ENCODE measurements around the gene HMG20B. TPM values are rescaled to one million over a fixed set of nuclear protein-coding genes. Genes with fewer than 3 reads are reported as not detected.
A peak's percentile ranks its signal among the peaks of the same experiment; 100 is the strongest.
"Not testable (repeated sequence)": the region's sequence is repeated elsewhere in the genome, so short reads cannot be mapped to it uniquely, and the experiment has no call there.

The HMG20B gene
- polyA plus RNA-seq, 4 donors, result 67.9 to 111 (median 91.2) TPM

GRCh38 chr19:3554254-3555083 is 18.3 kb upstream of the HMG20B start:
- DNase-seq (ENCODE audit: low read depth in 4 of 4, low spot score in 2 of 4), result no peak

- no peak for DNase-seq (ENCODE audit: low read depth in 4 of 4, low spot score in 2 of 4)
Measured at GRCh38 chr19:3555653-3556422, 16.9 kb upstream of the HMG20B start.

- DNase-seq (ENCODE audit: low read depth in 4 of 4, low spot score in 2 of 4), result no peak
Measured at GRCh38 chr19:3556423-3556977, 16.2 kb upstream of the HMG20B start.

GRCh38 chr19:3556978-3557460 is 15.7 kb upstream of the HMG20B start:
- no peak for DNase-seq (ENCODE audit: low read depth in 4 of 4, low spot score in 2 of 4)

GRCh38 chr19:3557461-3558248 is 15.1 kb upstream of the HMG20B start, which contains the start of gene MFSD12:
TSS of gene MFSD12 (minus strand) at chr19:3557586. CDS start at chr19:3557403, 183 bp downstream.
- peak; percentile 56 to 91 (median 81) for DNase-seq (ENCODE audit: low read depth in 4 of 4, low spot score in 2 of 4)

GRCh38 chr19:3563709-3564524 is 8.8 kb upstream of the HMG20B start:
- DNase-seq (ENCODE audit: low read depth in 4 of 4, low spot score in 2 of 4), result no peak

- DNase-seq (ENCODE audit: low read depth in 4 of 4, low spot score in 2 of 4), result no peak
Measured at GRCh38 chr19:3565139-3565538, 7.6 kb upstream of the HMG20B start.

- not testable (repeated sequence) for DNase-seq (ENCODE audit: low read depth in 4 of 4, low spot score in 2 of 4)
Measured at GRCh38 chr19:3570042-3570441, 2.7 kb upstream of the HMG20B start.

- DNase-seq (ENCODE audit: low read depth in 4 of 4, low spot score in 2 of 4), result no peak
Measured at GRCh38 chr19:3570606-3571011, 2.1 kb upstream of the HMG20B start.

GRCh38 chr19:3572132-3572854 is 451 bp upstream of the HMG20B start:
- DNase-seq (ENCODE audit: low read depth in 4 of 4, low spot score in 2 of 4), result peak; percentile 92 to 98 (median 98)

- no peak for DNase-seq (ENCODE audit: low read depth in 4 of 4, low spot score in 2 of 4)
Measured at GRCh38 chr19:3573162-3573857, 566 bp downstream of the HMG20B start.

- no peak for DNase-seq (ENCODE audit: low read depth in 4 of 4, low spot score in 2 of 4)
Measured at GRCh38 chr19:3573858-3574637, 1.3 kb downstream of the HMG20B start.

- no peak for DNase-seq (ENCODE audit: low read depth in 4 of 4, low spot score in 2 of 4)
Measured at GRCh38 chr19:3575260-3575741, 2.6 kb downstream of the HMG20B start.

- no peak for DNase-seq (ENCODE audit: low read depth in 4 of 4, low spot score in 2 of 4)
Measured at GRCh38 chr19:3575949-3576673, 3.4 kb downstream of the HMG20B start.

GRCh38 chr19:3576696-3577443 is 4.1 kb downstream of the HMG20B start:
- DNase-seq (ENCODE audit: low read depth in 4 of 4, low spot score in 2 of 4), result no peak

Data from left renal cortex interstitium (tissue), 4 donors.